ENCODE results near the gene PPP2R1B.

The PPP2R1B gene

DNA sequence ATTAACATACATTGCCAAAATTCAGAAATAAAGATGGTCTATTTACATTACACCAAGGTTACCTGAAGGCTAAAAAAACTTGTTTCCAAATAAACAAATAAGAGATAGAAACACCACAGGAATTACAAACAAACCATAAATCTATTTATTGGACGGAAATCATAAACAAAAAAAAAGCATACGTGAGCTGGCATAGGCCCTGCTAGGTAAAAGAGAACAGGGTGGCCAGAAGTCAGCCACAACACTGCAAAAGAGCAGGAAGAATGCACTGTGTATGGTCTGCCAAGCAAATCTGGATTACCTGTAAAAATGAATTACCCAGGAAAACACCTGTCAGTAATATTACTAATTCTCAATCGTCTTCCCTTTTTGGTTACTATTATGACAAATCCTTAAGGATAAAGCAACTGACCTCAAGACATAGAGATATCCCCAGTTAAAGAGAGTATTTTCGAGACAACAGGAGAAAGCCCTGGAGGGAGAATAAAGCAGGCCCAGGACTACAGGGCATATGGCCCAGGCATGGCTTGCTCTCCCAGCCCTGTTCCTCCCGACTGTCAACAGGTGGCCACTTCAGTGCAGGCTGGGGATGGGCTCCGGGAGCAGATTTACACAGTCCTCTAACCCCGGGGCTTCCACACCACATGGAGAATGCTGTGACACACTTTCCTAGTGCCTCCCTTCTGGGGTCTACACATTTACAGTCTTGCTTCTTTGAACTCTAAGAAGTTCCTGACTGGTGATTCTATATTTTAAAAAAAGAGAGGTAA lies 18.0 kb downstream of the PPP2R1B start:
- DNase-seq (ENCODE audit: low read depth, low spot score): no peak

GRCh38 chr11:111745719-111746504 lies 20.3 kb downstream of the PPP2R1B start:
- no peak for DNase-seq (ENCODE audit: low read depth, low spot score)

DNA sequence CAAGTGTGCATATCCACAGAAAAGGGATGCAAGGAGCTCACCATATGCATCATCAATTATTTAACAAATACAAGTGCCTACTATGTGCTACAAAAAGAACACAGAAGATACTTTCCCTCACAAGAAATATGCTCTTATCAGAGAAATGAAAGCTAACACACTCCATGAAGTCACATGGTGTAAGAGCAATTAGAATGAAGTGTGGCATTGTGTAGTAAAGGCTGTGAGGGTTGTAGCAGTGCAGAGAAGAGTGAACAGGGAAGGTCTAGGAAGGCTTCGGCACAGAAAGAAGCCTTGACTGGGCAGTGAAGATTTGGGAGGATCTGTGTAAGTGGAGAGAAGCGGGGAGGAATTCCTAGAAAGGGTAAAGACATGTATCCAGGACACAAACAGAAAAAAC lies 22.5 kb downstream of the PPP2R1B start:
- no peak for DNase-seq (ENCODE audit: low read depth, low spot score)

DNA sequence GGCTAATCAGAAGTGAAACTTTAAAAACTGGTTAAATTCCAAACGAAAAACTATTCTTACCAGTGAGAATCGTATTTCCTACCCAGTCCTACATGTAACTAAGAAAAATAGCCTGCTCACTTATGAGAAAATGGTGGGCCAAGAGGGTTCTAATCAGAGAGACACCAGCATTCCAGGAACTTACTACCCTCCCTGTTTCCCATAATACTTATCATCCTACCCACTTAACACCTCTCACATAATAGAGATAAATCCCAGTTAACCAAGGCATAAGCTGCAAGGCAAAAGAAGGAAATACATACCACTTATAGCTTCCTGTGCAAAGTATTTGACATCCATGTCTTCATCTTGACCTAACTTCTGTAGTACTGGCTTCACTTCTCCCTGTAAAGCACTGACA lies 24.4 kb downstream of the PPP2R1B start:
- no peak for DNase-seq (ENCODE audit: low read depth, low spot score)

- no peak for DNase-seq (ENCODE audit: low read depth, low spot score)
Measured at GRCh38 chr11:111739299-111739698, 26.9 kb downstream of the PPP2R1B start.

DNA sequence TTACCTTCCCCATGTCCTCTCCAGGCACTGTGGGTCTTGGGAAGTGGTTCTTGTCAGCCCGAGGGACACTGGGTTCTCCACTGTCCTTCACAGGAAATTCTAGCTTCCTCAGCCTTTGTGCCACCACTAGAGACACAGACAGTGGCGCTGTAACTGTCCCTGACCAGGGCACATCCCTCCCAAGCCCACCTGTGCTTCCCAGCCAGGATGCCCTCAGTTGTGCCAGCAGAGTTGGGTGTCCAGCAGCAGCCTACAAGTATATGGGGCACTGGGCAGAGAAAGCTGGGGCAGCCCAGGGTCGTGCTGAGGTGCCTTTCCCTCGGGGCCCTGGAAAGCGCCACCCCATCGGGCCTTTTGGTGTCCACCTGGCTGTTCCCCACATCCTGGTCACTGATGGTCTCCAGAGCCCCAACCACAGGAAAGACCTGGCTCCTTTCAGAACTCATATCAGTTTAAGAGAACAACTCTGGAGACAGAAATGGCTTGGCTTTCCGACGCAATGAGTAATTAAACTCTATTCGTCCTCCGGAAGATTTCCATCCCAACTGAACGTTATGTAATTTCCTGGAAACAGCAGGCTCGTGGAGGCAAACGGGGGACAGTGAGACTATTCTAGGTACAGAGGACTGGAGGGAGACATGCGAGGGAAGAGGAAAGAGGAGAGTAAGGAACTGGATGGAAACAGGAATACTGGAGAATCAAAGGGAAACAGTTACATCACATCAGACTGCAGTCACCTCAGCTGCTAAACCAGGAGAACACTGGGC lies 28.6 kb downstream of the PPP2R1B start:
- no peak for DNase-seq (ENCODE audit: low read depth, low spot score)

DNA sequence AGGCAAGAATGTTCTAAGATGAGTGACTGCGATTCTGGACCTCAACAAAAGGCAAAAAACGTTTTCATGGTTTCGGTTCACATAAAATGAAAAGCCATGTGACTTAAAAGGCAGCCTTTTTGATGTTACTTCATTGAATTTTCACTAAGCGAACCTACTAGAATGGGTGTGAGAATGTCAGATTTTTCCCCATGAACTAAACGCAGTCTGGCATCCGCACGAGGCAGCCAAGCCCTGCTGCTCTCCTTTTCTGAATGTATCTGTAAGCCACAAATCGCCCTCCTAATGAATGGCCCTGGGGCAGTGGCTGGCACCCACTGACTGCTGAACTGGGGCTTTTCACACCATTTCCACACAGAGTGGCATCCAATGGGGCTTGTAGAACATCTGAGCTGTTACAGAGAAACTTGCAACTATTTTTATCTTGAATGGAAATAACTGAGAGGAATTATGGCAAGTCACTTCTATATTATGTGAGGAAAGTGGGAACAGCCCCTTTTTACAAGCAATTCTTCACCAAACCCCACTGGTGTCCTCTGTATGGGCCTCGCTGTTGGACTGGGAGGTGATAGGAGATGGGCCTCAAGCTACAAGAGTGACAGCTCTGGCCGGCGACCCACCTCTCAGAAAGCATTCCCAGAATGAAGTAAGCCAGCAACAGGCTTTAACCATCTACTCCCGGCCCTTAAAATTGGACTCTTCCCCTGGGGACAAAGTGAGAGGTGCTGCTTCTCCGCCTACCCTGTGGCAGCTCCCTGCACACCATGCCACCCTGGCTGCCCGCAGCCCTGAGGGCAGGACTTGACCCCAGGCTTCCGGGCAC lies 29.4 kb downstream of the PPP2R1B start:
- no peak for DNase-seq (ENCODE audit: low read depth, low spot score)

DNA sequence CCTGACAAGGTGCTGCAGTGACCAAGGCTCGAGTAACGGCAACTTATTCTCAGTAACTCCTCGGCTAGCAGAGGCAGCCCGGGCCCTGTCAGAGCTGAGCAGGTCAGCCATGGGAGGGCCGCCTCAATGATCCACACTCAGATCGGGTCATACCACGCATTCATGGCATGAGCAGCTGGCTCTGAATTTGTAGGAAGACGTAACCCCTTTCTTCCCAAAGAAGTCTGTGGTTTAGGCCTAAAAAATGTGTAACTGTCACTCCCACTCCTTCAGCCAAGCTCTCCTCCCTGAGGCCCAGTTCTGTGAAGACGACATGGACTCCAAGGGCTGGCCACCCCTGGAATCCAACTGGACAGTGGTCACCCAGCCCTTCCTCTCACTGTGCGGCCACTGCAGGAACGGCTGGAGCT lies 30.0 kb downstream of the PPP2R1B start:
- DNase-seq (ENCODE audit: low read depth, low spot score): no peak

GRCh38 chr11:111735262-111736116 lies 30.7 kb downstream of the PPP2R1B start:
- no peak for DNase-seq (ENCODE audit: low read depth, low spot score)

DNA sequence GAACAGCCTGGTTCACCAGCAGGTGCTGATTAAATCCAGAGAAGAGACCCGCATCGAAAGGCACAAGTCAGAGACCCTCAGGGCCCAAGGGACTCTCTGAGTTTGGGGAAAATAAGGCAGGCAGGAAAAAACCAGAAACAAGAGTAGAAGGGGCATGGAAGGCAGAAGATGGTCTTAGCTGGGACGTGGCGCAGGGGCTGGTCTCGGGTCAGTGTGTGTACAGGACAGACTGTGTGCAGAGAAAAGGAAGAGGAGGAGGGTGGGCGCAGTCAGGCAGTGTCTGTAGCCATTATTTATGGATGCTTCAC lies 31.3 kb downstream of the PPP2R1B start:
- DNase-seq (ENCODE audit: low read depth, low spot score): no peak

GRCh38 chr11:111734101-111734953 lies 31.9 kb downstream of the PPP2R1B start:
- DNase-seq (ENCODE audit: low read depth, low spot score): no peak

- DNase-seq (ENCODE audit: low read depth, low spot score): no peak
Measured at GRCh38 chr11:111733611-111734088, 32.5 kb downstream of the PPP2R1B start.

- no peak for DNase-seq (ENCODE audit: low read depth, low spot score)
Measured at GRCh38 chr11:111733016-111733415, 33.2 kb downstream of the PPP2R1B start.

DNA sequence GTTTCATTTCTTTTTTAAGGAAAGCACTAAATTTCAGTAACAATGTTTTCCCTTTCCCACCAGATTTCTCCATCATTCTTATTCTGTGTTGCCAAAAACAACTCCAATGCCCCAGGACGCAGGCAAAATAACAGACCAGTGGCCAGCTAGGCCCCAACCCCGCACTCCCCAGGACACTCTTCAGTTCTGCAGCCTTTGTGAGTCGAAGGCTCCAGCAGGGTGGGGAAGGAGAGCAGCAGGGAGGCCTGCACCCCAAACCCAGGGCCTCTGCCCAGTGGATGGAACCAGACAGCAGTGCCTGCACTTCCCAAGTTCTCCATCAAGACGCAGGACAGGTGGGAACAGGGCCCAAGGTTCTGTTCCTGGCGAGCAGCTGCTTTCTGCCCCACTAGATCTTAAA lies 34.4 kb downstream of the PPP2R1B start:
- no peak for DNase-seq (ENCODE audit: low read depth, low spot score)

DNA sequence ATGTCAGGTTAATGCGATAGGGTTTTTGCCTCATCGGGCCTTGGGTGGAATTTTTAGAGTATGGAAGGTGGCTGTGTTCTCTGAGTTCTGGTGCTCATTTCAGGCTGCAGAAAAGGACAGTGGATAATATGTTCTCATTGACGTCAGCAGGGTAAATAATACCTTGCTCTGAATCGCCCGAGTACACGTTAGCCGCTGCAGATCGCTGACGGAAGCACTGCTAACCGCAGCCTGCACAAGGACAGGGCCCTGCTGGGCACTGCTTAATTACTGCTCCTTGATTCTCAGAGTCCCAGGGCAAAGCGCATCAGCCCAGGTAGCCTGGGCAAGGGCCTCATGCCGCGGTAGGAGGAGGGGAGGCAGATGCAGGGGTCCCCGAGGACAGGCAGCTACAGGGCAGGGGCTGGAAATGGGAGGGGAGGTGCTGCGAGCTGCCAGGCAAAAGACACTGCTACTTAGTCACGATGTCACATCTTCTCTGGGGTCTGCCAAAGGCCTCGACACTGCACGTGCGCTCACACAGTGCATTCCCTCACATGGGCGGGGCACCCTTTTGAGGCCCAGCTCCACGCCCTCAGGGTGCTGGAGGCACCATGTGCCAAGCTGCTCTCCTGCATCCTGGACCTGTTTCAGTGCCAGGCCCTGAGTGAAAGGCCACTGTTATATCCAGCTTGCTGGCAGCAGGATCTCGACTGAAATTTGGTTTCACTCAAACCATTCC lies 35.2 kb downstream of the PPP2R1B start:
- DNase-seq (ENCODE audit: low read depth, low spot score): no peak

GRCh38 chr11:111729831-111730311 lies 36.3 kb downstream of the PPP2R1B start:
- no peak for DNase-seq (ENCODE audit: low read depth, low spot score)

DNA sequence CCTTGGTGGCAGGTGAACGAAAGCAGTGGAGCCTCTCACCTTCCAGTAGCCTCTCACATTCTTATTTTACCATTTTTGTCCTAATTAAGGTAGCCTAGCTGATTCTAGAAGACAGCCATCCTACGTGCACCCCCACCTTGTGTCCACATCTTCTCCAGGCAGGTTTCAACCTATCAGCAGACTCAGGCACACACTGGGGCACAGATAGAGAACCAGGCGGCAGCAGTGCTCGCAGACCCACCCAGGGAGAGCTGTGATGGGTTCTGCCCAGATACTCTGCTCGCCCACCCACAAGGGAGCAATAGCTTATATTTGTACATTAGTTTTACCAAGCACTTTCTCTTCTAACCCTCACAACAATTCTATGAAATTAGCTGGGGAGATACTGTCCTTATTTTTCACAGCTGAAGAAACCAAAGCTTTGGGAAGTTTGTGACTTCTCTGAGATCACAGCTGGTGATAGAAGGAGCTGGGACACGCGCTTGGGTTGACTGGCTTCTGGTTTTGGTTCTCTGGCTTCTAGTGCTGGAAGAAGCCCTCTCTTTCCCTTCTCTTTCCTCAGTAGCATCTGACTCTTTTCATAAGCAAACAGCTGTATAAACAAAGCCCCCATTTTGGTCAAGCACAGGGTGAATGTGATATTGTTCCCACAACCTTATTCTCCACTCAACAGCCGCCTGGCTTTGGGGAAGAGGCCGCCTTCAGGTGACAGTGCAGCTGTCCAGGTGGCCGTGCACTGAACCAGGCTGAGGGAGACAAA lies 36.9 kb downstream of the PPP2R1B start:
- no peak for DNase-seq (ENCODE audit: low read depth, low spot score)

- DNase-seq (ENCODE audit: low read depth, low spot score): no peak
Measured at GRCh38 chr11:111727431-111727830, 38.8 kb downstream of the PPP2R1B start.
